ENCODE measurements around the gene PIK3R6.

DNA sequence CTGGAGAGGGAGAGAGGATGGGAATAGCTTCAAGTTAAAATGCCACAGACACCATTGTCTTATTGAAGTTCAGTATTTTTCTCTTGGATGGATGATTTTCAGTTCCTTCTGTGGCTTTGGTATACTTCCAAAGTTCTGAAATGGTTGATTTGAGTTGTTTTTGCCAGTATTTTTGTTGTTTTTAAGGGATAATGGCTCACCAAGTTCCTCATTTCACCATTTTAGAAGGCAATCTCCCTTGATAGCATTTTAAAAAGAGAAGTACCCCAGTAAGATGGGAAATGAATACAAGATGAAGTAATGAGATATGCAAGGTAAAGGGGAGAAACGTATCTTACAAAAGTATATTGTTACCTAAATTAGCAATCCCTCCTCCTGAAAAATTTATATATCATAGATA is 90.6 kb downstream of the PIK3R6 start:
- no peak for TF ChIP-seq POLR2A (IDR thresholded peaks at IDR 0.05)
- no peak for TF ChIP-seq CTCF (IDR thresholded peaks at IDR 0.05)
